Umbilical cord (tissue), 2 donors: ENCODE measurements around the gene PRKG1. TPM values are rescaled to one million over a fixed set of nuclear protein-coding genes. Genes with fewer than 3 reads are reported as not detected.
"Not testable (repeated sequence)": the region's sequence is repeated elsewhere in the genome, so short reads cannot be mapped to it uniquely, and the experiment has no call there.

ENCODE experiments used
- DNase-seq: peaks from one replicate; pipeline ENCODE4 v3.0.0-alpha.2; 2015; ENCODE audit warnings: low spot score
- total RNA-seq: library from RNA; depleted of rRNA; stranded (reverse); fragments of >200 nt; gene quantifications from one replicate; pipeline ENCODE4 v1.2.3, GENCODE V29; 2014; ENCODE audit warnings: low replicate concordance; ENCODE audit not compliant: insufficient read depth

PRKG1 gene
- total RNA-seq, 1 donor from 2014 or later, result 144 TPM

- no peak for DNase-seq
Observed at GRCh38 chr10:51985336-51985735, 911.0 kb downstream of the PRKG1 start.

GRCh38 chr10:51986516-51986915 is 912.2 kb downstream of the PRKG1 start:
- no peak for DNase-seq

- no peak for DNase-seq
Observed at GRCh38 chr10:51993475-51993874, 919.2 kb downstream of the PRKG1 start.

GRCh38 chr10:51999096-51999495 is 924.8 kb downstream of the PRKG1 start:
- DNase-seq, result peak; percentile 64

- DNase-seq, result peak; percentile 54
Observed at GRCh38 chr10:52004342-52004949, 930.2 kb downstream of the PRKG1 start.

- DNase-seq, result no peak
Observed at GRCh38 chr10:52007091-52007490, 932.8 kb downstream of the PRKG1 start.

- peak; percentile 23 for DNase-seq
Observed at GRCh38 chr10:52011118-52011517, 936.8 kb downstream of the PRKG1 start.

GRCh38 chr10:52019077-52019555 is 944.8 kb downstream of the PRKG1 start:
- DNase-seq, result peak; percentile 19

GRCh38 chr10:52019656-52020055 is 945.4 kb downstream of the PRKG1 start:
- DNase-seq, result no peak

GRCh38 chr10:52020173-52020572 is 945.9 kb downstream of the PRKG1 start:
- no peak for DNase-seq

- DNase-seq, result no peak
Observed at GRCh38 chr10:52020702-52021101, 946.4 kb downstream of the PRKG1 start.

- no peak for DNase-seq
Observed at GRCh38 chr10:52027055-52027705, 952.9 kb downstream of the PRKG1 start.

GRCh38 chr10:52028523-52028858 is 954.2 kb downstream of the PRKG1 start:
- no peak for DNase-seq

GRCh38 chr10:52029628-52030027 is 955.3 kb downstream of the PRKG1 start:
- no peak for DNase-seq

GRCh38 chr10:52030051-52030790 is 955.9 kb downstream of the PRKG1 start:
- no peak for DNase-seq

- DNase-seq, result no peak
Observed at GRCh38 chr10:52030975-52031374, 956.7 kb downstream of the PRKG1 start.

GRCh38 chr10:52031771-52032170 is 957.5 kb downstream of the PRKG1 start:
- no peak for DNase-seq

GRCh38 chr10:52032681-52033629 is 958.7 kb downstream of the PRKG1 start:
- DNase-seq, result no peak

- DNase-seq, result not testable (repeated sequence)
Observed at GRCh38 chr10:52039002-52039793, 964.9 kb downstream of the PRKG1 start.

- no peak for DNase-seq
Observed at GRCh38 chr10:52040486-52040885, 966.2 kb downstream of the PRKG1 start.

- no peak for DNase-seq
Observed at GRCh38 chr10:52043811-52044210, 969.5 kb downstream of the PRKG1 start.
